B cell (primary cell): Measurements from ENCODE around the gene ROR2.

Experiments
- EZH2 ChIP-seq: IDR thresholded peaks from 2 replicates; pipeline ENCODE4 v1.6.1; 2012; ENCODE audit warnings: borderline replicate concordance, low read depth, mild to moderate bottlenecking, moderate library complexity, low read length; ENCODE audit not compliant: insufficient read depth, poor library complexity, severe bottlenecking
- TF ChIP-seq, protein P1 (sequence below): fragments of 200-600 bp; IDR thresholded peaks from one replicate; pipeline ENCODE4 v1.8.0; 2022; ENCODE audit warnings: antibody characterized with exemption, mild to moderate bottlenecking

DNA sequence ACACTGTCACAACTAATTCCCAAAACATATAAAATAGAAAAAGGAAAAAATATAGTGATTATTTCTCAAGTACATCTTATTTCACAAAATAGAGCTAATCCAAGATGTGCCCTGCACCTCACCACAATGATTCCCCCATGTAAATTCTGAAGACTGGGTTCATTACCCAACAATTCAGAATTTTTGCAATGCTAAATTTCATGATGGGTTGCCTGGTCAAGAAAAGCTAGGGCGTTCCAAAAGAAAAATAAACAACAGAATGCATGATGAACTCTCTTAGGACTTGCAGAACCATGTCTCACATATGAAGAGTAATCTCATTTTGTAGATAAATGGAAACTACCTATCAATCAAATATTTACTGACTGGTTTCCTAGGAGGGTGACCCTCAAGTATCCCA is 266.8 kb downstream of the ROR2 start:
- TF ChIP-seq, protein P1, sequence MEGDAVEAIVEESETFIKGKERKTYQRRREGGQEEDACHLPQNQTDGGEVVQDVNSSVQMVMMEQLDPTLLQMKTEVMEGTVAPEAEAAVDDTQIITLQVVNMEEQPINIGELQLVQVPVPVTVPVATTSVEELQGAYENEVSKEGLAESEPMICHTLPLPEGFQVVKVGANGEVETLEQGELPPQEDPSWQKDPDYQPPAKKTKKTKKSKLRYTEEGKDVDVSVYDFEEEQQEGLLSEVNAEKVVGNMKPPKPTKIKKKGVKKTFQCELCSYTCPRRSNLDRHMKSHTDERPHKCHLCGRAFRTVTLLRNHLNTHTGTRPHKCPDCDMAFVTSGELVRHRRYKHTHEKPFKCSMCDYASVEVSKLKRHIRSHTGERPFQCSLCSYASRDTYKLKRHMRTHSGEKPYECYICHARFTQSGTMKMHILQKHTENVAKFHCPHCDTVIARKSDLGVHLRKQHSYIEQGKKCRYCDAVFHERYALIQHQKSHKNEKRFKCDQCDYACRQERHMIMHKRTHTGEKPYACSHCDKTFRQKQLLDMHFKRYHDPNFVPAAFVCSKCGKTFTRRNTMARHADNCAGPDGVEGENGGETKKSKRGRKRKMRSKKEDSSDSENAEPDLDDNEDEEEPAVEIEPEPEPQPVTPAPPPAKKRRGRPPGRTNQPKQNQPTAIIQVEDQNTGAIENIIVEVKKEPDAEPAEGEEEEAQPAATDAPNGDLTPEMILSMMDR: no peak
- no peak for TF ChIP-seq EZH2
